Activated naive CD4-positive, alpha-beta T cell treated with Interleukin-2 at 50 U/mL for 16 hours (primary cell): ENCODE results near the gene CASZ1.

Experiments used
- DNase-seq: peaks from one replicate; pipeline ENCODE4 v3.0.0-alpha.2; 2020

Gene CASZ1

DNA sequence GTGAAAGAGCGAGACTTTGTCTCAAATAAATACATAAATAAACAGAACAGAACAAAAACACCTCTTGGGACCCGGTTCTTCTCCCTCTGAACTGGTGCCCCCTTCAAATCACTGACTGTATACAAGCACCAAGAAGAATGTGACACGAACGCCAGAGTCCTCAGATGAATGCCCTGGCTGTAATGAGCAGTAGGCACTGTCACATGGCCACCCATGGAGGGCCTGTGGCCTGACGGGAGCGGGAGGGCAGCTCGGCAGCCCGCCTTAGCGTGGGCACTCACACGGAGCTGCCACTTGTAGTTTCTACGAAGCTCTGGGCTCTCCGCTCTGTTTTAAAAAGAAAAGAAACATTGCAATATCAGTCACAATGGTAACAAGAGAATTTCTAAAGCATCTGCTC lies 175.7 kb downstream of the CASZ1 start:
- no peak for DNase-seq

DNA sequence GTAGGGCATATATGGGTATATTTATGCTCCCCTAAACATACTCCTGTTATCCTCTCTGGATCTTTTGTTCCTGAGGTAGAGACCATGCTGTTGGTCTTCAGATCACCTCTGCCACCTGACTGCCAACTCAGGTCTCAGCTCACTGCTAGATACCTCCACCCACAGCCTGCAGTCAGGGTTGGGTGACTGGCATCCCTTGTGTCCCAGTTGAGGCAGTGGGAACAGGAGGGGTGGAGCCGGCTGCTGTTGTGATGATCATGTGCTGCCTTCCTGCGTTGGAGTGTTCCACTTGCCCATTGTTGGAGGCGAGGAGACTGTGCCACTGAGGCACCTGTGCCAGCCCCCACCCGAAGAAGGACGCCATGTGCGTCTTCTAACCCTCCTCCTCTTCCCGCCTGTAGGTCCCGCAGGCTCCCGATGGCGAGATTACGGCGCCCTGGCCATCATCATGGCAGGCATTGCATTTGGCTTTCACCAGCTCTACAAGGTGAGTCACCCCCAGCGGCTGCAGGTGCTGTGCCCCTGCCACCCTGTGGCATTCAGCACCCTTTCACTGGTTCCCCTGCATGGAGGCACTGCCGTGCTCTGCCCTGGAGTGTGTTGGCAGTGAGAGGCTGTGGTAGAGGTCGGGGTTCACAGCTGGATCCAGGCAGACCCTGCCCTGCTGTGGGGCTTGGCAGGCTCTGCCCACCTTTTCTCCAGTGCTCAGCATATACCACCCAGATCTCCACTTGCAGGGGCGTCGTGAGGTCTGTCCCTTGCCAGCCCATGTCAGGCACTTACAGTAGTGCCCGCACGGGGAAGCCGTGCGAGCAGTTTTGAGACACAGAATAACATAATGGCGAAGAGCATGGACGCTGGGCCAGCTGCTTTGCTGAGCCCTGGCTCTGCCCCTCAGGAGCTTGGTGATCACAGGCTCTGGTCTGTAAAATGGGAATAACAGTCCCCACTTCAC lies 178.2 kb downstream of the CASZ1 start:
- DNase-seq = no peak

DNA sequence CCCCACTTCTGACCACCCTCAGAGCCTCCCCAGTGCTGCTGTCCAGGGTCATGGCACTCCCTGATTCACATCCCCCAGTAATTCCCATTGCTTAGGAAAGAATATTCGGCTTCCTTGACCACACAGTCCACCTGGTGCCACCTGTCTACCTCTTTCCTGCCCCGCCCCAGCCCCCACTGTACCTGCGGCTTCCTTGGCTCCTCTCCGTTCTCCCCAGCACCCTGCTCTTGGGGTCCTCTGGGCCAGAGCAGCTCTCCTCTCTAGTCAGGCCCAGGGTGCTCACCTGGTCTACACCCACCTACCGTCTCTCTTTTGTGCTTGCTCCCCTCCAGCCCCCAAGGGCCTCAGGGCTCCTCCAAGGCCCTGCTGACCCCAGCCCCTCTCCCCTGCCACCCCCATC lies 179.1 kb downstream of the CASZ1 start:
- DNase-seq = no peak

DNA sequence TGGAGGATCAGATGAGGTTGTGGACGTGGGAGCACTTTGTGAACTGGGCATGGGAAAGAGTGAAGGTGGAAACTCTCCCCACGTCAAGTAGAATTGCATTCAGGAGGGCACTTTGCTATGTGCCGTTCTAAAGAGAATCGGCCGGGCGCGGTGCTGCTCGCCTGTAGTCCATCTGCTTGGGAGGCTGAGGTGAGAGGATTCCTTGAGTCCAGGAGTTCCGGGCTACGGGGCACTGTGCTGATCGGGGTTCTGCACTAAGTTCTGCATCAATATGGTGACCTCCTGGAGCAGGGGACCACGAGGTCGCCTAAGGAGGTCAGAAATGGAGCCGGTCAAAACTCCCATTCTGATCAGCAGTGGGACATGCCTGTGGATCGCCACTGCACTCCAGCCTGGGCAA lies 179.8 kb downstream of the CASZ1 start:
- no peak for DNase-seq

DNA sequence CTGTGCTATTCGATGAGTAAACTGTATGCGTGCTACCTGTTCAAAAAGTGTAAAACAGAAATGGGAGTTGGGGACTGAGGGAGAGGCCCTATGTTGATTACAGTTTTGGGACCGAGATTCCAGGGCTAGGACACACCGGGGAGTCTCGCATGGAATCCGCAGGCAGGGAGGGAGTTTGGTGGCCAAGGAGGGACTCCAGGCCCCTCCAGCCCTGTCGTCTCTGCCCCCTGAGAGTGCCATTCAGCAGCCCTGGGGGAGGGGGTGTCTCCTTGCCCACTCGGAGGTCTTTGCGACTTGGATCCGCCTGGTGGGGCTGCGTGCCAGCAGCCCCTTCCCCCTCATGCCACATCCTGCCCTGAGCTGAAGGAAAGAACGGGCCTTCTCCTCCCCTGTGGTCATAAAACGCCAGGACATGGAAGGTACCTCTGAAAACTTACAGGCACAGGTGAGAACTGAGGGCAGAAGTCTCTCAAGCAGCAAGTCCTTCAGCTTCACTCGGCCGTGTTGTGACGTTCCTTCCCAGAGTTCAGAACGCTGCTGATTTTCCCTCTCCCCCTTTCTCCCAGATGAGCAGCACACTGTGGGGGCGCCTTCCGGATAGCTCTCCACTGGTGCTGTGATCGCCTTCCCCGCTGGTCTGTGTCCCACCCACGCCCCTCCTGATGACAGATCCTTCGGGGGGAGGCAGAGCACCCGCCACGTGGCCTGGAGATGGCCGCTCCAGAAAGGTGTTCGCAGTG lies 180.3 kb downstream of the CASZ1 start:
- DNase-seq = no peak

DNA sequence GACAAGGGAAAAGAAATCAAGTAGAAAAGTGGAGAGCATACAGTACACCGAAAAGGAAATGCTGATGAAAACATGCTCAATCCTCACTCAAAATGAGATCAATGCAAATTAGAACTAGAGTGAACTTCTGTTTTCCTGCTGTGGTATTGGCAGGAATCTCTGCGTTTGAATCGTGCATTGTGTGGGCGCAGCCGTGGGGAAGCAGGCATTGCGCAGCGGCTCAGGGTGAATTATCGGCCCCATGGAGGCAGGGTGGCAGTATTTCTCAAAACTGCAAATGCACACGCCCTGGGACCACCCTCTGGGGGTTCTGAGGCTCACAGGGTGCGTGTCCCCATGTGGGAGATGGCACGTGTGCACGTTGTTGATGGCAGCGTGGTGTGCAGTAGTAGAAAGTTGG lies 181.1 kb downstream of the CASZ1 start:
- no peak for DNase-seq

DNA sequence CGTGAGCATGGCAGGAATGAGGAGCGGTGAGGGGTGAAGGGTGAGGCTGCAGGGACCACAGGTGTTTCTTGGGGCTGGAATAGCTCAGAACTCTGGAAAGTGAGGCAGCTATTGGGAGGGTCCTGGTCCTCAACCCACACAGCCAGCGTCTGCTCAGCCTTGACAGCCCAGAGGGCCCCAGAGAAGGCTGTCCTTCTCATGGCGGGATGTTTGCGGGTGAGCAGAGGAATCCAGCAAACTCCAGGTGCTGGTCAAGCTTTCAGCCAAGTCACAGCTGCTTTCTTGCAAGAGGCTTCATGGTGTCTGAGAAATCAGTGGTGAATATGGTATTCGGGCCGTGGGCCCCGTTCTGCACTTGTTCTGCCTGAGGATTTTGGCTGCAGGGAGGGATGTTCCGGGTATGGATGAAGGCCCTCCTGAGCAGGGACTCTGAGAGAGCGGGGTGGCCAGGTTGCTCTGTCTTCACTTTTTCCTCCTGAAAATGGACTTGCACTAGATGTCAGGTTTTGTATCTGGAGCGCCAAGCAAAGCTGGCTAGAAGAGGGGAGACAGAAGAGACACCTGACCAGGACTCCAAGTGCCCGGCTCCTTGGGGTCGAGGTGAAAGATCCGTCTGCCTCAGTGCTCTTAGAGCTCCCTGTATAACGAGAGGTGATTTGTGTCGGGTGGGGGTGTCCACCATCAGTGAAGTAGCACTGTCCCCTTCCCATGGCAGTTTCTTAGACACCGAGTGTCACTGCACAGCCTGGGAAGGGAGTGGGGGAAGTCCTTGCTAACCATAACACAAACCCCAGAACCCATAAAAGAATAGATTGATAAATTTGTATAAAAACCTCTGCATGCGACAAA lies 181.8 kb downstream of the CASZ1 start:
- no peak for DNase-seq

DNA sequence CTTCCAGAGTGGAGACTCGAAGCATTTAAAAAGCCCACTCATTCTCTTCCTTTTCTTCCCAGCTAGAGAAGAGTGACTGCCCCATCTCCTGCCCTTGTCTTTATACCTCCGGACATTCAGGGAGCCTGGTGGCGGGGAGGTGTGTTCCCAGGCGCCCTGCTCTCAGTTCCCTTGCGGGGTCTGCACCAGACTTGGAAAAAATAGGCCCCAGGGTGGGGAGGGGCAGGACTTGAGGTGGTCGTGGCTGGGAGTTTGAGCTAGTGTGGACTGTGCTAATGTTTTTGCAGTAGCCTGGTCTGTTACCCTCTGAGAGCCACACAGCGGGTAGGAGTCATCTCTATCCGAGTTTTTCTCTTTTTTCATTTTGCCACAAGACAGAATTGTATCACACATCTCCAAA lies 182.6 kb downstream of the CASZ1 start:
- DNase-seq = no peak

DNA sequence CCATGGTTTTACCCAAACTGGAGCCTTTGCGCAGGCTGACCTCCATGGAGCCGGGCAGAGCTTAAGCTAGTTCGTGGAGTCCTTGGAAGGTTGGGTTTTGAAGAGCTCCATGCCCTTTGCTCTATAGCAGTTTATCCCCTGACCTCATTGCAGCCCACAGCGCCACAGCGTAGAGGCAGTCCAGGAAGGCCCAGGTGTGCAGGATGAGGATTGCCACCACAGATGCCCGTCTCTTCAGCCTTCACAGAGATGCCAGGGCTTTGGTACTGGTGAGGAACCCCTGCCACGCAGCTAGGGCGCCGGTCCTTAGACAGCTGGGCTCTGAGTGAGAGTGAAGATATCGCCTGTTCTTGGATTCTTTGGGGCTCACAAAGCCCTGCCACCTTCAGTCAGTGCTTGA lies 183.1 kb downstream of the CASZ1 start:
- DNase-seq = no peak

DNA sequence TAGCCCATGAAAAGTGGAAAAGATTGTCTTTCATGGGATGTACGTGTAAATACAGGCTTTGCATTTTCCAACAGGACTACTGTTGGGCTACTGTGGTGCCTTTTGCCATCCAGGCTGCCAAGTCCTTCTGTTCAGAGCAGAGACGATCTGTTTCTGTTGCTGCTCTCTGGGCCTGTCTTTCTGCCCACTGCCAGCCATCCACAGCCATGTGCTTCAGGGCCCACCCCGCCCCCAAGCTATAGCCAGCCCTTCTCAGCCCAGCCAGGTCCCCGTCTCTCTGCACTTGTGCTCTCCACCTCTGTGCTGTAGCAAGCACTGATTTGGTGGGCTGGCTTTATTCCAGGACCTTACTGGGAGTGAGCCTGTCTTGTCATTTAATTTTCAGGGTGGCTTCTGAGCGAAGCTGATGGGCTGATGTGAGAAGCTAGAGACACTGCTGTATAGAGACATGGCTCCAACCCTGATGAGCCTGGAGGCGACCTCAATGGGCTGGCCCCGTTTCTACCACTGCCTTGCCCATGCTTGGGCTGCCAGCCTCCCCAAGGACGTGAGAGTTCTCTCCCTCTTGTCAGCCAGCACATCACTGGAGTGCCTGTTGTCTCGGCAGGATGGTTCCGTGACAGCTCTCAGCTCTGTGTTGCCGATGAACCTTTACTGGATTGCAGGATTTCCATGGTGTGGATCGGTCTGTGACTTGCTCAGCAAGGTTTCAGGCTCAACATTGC lies 183.8 kb downstream of the CASZ1 start:
- DNase-seq = no peak

DNA sequence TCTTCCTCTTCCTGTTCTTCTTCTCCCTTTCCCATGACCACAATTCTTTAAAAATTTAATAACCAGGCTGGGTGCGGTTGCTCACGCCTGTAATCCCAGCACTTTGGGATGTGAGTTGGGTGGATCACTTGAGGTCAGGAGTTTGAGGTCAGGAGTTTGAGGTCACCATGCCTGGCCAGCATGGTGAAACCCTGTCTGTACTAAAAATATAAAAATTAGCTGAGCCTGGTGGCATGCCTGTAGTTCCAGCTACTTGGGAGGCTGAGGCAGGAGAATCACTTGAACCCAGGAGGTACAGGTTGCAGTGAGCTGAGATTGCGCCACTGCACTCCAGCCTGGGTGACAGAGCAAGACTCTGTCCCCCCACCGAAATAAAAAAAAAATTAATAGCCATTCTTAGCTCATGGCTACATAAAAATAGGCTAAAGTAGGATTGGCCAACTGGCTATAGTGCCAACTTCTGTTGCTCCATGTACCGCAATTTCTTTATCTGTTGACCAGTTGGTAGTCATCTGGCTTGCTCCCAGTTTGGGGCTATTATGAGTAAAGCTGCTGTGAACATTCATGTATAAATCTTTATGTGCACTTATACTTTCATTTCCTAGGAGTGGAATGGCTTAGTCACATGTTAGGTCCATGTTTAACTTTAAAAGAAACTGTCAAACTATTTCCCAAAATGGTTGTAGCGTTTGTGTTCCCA lies 185.4 kb downstream of the CASZ1 start:
- DNase-seq = no peak

DNA sequence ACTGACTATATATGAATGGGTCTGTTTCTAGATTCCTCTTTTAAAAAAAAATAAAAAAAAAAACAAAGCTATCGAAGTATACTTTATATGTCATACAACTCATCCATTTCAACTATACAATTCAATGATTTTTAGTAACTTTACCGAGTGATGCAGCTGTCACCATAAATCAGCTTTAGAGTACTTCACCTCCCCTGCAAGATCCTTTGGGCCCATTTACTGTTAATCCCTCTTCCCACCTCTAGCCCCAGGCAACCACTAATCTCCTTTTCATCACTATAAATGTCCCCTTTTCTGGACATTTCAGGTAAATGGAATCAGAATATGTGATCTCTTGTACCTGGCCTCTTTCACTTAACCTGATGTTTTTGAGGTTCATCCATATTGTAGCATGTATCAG lies 187.8 kb downstream of the CASZ1 start:
- DNase-seq = no peak

DNA sequence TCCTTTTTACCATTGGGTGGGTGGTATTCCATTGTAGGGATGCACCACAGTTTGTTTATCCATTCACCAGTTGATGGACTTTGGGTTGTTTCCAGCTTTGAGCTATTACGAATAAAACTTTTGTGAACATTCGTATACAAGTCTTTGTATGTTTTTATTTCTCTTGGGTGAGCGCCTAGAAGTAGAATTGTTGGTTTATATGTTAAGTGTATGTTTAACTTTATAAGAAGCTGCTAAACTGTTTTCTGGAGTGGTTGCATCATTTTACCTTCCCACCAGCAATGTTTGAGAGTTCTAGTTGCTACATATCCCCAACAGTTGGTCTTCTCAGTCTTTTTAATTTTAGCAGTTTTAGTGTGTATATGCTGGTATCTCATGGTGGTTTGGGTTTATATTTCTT lies 189.2 kb downstream of the CASZ1 start:
- no peak for DNase-seq

DNA sequence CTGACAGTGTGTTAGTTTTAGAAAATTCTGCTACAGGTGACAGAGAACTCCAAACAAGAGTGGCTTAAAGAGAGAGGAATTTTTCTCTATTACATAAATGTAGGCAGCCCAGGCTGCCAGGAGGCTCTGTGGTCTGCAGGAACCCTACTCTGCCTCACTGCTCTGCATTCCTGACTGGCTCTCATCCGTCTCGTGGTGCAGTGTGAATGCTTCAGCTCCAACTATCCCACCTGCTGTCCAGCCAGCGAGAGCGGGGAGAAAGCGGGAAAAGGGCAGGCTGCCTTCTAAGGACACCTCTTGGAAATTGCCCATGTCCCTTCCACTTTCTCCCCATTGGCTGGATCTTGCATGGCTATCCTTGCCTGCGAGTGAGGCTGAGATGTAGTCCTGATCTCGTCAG lies 190.4 kb downstream of the CASZ1 start:
- no peak for DNase-seq

DNA sequence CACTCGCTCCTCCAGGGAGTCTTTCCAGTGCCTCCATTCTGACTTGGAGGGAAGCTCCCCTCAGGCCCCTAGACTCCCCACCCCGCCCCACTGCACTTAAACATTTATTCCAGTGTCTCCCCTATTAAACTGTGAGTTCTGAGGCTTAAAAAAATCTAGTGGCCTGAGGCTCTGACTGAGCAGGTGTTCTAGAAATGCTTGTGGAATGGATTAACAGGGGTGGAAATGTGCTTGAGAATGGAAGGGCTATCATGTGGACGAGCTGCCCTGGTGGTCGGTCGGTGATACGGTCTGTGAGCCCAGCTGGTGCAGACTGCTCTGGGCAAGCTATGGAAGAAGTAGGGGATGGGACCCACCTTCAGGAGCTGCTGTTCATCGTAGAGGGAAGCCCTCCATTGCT lies 191.5 kb downstream of the CASZ1 start:
- DNase-seq = no peak

DNA sequence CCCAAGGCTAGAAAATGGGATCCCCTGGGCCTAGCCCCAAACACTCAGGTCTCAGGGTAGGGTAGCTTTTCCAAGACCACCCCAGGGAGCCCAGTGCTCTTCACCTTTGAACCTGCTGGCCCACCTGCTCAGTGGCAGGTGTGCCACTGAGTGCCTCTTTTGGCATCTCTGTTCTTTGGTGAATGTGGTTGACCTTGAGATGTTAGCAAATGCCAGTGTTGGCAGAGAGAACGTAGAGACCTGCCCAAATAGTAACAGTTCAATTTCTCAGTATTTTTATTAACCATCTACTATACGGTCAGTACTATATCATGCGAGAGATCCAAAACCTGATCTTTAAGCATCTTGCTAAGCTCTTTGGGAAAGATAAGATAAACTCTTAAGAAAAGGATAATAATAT lies 193.5 kb downstream of the CASZ1 start:
- DNase-seq = no peak

DNA sequence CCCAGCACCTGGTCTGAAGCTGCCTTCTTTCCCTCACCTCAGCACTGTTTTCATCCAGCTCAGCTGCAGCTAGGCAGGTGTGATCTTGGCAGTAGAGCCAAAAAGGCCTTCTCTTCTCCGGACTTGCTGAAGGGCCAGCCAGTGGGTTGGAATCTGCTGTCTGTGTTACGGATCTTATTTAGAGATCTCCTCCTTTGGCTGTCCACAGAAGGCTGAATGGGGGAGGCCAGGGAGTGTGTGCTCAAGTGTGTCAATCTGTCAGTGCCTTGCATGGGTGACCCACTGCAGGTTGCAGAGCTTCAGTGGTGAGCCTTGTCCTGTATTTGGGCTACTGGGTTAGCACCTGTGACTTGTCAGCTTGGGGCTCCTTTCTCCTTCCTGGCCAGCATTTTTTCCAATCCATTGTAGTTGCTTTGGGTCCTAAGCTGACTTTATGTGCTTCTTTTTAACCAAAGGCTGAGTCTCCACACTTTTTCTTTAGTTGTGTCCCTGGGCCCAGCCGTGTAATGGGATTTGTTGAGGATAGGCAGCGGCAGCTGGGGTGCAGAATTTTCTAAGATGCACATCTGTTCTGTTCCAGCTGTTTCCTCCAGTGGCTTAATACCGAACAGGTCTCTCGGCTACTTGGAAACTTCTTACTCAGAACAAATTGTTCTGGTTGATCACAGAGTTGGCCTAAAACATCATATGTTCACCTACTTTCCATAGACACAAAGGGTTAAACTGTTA lies 194.9 kb downstream of the CASZ1 start:
- no peak for DNase-seq

DNA sequence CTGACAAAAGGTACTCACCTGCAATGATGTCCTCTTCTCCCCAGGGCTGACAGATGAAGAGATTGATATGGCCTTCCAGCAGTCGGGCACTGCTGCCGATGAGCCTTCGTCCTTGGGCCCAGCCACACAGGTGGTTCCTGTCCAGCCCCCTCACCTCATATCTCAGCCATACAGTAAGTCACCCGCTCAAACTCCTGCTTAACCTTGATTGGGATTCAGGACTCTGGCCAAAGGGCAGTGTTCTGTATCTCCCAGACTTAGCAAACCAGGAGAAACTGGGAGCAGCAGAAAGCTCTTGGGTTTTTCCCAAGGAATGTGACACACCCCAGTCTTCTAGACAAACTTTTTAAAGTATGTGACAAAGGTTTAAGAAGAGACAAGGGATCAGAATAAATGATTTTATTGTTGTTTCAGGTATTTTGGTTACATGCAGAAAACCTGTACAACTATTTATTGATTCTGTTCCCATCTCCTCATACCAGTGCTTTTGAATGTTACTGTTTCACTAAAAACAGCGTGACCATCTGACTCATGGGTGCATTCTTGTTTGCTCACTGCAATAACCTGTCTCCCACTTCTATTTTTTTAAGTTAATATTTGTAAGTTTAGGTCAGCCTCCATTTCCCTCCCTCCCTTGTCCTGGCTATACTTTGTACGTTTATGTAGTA lies 197.1 kb downstream of the CASZ1 start:
- DNase-seq = no peak

DNA sequence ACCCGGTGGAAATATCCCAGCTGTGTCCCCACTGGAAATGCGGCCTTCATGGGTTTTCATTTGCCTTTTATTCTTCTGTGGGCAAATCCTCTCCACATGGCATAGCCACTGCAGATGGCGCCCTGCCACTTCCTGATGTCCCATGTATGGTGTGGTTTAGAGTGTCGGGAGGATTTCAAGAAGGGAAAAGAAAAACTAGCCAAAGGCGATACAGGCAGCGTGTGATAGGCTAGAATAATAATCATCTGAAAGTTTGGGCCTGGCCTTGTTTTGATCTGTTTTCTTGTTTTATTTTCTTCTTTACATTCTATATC lies 198.1 kb downstream of the CASZ1 start:
- no peak for DNase-seq

DNA sequence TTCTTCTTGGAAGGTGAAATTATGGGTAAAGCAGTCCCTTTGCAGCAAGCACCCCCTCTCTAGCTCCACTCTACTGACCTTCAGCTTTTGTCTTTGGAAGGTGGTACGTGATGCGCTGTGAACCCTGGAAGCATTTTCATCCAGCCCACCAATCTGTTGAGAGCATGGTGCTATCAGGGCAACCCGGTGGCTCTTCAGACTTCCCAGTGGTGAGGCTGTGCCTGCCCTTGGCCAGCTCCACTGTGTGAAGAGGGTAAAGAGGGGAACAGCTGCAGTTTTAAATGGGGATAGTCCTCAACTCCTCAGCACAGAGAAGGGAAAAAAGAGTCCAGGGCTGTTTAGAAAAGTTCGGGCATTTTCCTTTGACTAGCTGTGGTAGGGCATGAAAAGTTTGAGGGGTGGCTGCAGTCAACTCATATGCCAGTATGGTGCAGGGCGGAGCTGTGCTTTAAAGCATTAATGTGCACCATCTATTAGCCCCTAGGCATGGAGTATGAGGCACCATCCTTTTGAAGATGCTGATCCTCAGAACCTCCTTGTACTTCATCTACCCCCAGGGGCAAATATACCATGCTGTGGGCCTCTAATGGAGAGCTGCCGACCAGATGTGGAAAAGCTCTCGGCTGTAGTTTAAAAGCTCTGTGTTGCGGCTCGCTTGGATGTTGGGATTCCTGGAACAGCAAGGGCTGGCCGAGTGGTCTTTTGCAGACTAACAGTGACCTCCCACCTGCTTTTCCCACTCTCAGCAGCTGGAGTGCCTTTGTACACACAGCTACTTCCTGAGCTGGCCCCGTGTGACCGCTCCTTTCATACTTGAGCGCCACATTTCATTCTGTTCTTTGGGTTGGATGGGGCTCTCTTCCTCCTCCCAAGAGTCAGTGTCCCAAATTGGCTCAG lies 198.7 kb downstream of the CASZ1 start:
- no peak for DNase-seq
